NT2/D1 (cell line): ENCODE data around the gene MPZ.

Experiments used
- SUZ12 ChIP-seq: IDR thresholded peaks from 2 replicates; pipeline ENCODE4 v1.6.1; 2011; ENCODE audit not compliant: insufficient read length, insufficient read depth; ENCODE audit errors: extremely low read depth
- YY1 ChIP-seq: IDR thresholded peaks from 2 replicates; pipeline ENCODE4 v1.6.1; 2011; ENCODE audit not compliant: insufficient read length, insufficient read depth
- ZNF274 ChIP-seq: IDR thresholded peaks from 2 replicates; pipeline ENCODE4 v1.6.1; 2011; ENCODE audit warnings: mild to moderate bottlenecking, low read depth, low read length

GRCh38 chr1:161261261-161262235, 48.2 kb downstream of the MPZ start:
- no peak for TF ChIP-seq SUZ12
- TF ChIP-seq YY1 = no peak
- TF ChIP-seq ZNF274 = no peak
